ENCODE measurements around the gene CDH5.

The CDH5 gene

DNA sequence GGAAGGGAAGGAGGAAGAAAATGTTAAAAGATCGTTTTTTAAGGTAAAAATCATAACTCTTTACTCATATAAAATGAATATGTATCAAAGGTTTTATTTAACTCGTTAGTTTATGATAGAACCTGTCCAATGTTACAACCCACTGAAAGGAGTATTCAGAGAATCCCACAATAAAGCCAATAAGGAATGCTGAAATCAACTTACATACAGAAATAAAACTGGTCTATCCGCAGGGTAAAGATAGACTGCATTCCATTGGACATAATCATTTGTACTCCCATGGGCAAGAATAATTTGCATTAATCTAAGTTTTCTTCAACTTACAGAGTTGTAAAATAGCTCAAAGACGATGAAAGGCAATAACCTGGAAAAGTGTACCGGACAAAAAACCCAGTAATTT, 42.7 kb downstream of the CDH5 start:
- DNase-seq (ENCODE audit: low spot score) = peak; percentile 71
- POLR2A ChIA-PET (ENCODE audit: low non-redundant PET) = no interaction called here
- CTCF ChIA-PET = no interaction called here
- peak overlapping the region; percentile 97 for H3K27ac ChIP-seq
- TF ChIP-seq, protein P1, sequence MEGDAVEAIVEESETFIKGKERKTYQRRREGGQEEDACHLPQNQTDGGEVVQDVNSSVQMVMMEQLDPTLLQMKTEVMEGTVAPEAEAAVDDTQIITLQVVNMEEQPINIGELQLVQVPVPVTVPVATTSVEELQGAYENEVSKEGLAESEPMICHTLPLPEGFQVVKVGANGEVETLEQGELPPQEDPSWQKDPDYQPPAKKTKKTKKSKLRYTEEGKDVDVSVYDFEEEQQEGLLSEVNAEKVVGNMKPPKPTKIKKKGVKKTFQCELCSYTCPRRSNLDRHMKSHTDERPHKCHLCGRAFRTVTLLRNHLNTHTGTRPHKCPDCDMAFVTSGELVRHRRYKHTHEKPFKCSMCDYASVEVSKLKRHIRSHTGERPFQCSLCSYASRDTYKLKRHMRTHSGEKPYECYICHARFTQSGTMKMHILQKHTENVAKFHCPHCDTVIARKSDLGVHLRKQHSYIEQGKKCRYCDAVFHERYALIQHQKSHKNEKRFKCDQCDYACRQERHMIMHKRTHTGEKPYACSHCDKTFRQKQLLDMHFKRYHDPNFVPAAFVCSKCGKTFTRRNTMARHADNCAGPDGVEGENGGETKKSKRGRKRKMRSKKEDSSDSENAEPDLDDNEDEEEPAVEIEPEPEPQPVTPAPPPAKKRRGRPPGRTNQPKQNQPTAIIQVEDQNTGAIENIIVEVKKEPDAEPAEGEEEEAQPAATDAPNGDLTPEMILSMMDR (conservative IDR thresholded peaks at IDR 0.05; ENCODE audit: low read depth) = no peak

DNA sequence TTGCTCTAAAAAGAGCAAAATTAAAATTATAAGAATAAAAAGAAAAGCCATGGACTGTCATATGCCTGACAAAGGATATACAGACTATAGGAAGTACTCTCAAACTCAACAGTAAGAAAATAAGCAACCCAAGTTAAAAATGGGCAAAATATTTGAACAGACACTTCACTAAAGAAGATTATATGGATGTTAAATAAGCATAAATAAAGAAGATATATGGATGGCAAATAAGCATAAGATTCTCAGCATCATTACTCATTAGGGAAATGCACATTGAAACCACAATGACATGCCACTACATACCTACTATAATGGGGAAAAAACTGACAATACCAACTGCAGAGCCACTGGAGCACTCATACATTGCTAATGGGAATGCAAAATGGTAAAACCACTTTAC, 45.7 kb downstream of the CDH5 start:
- POLR2A ChIA-PET (ENCODE audit: low non-redundant PET) = no interaction called here
- CTCF ChIA-PET = interaction anchor here (0.6 kb wide), 1 partner anchor 189 kb away, joined by 4 read pairs; no protein-coding TSS in a partner anchor
- no peak overlapping the region for H3K27ac ChIP-seq
- no peak for DNase-seq (ENCODE audit: low spot score)
- TF ChIP-seq, protein P1 (conservative IDR thresholded peaks at IDR 0.05; ENCODE audit: low read depth) = no peak

DNA sequence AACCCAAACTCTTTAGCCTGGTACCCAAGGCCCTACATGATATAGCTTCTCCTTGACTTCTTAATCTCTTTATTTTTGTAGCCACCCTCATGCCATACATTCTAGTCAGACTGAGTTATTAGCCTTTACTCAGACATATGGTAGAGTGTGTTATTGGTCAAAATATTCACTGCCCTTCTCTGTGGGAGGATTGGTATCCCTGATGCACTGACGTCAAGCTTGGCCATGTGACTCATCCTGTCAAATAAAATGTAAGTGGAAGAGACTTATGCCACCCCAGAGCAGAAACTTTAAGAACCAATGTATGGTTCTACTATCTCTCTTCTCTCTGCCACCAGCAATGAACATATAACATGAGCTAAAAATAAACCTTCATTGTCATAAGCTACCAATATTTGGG, 48.4 kb downstream of the CDH5 start:
- TF ChIP-seq, protein P1 (conservative IDR thresholded peaks at IDR 0.05; ENCODE audit: low read depth) = no peak
- DNase-seq (ENCODE audit: low spot score) = no peak
- ChIA-PET CTCF (interaction anchor here (0.6 to 1.5 kb wide), 3 partner anchors 8 to 1621 kb away, joined by 3 to 7 read pairs (median 4); no protein-coding TSS in a partner anchor), POLR2A (ENCODE audit: low non-redundant PET) (no interaction called here)
- H3K27ac ChIP-seq = no peak overlapping the region

DNA sequence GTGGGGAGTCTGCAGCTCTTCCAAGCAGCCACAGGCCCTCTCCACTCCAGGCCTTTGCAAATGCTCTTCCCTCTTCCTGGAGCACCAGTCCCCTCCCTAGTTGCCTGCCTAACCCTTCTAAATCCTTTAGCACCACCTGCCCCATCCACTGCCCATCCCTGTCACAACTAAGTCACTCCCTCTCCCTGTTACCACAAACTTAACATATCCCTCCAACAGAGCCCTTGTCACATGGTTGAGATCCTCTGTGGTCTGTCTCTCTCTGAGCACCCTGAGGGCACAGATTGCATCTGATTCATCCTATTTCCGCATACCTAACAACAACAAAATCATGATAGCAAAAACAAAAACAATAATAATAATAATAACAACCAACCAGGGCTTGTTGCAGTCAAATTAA, 49.6 kb downstream of the CDH5 start:
- POLR2A ChIA-PET (ENCODE audit: low non-redundant PET) = no interaction called here
- no peak for DNase-seq (ENCODE audit: low spot score)
- TF ChIP-seq, protein P1 (conservative IDR thresholded peaks at IDR 0.05; ENCODE audit: low read depth) = no peak
- no peak overlapping the region for H3K27ac ChIP-seq
- CTCF ChIA-PET = no interaction called here

DNA sequence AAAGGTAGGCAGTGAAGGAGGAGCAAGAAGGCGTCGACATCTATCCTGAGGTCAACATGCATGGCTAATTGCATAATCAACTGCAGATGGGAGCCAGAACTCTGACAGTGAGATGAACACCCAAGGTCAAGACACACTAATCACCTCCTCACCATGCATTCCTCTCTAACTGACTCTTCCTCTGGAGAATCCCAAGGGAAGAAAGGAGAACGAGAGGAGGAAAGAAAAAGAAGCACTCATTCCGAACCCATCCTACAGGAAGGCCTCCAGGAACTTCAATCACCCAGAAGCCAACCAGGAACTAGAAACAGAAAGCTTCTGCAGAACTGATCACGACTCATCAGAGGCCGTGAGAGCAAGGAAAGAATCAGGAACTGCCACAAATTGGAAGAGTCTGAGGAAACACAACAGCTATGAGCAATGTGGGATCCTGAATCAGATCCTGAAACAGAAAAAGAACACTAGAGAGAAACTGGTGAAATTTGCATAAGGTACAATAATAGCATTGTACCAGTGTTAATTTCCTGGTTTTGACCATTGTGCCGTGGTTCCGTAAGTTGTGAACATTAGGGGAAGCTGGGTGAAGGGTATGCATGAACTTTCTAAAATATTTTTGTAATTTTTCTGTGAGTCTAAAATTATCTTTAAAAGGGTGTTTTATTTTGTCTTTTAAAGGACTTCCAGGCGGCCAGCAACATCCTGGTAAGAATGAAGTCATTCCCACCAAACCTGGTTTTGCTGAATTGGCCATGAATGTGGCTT, 50.6 kb downstream of the CDH5 start:
- TF ChIP-seq, protein P1 (conservative IDR thresholded peaks at IDR 0.05; ENCODE audit: low read depth) = no peak
- DNase-seq (ENCODE audit: low spot score) = no peak
- H3K27ac ChIP-seq = no peak overlapping the region
- ChIA-PET CTCF (interaction anchor here (0.6 kb wide), 1 partner anchor 72 kb away, joined by 9 read pairs; no protein-coding TSS in a partner anchor), POLR2A (ENCODE audit: low non-redundant PET) (no interaction called here)

DNA sequence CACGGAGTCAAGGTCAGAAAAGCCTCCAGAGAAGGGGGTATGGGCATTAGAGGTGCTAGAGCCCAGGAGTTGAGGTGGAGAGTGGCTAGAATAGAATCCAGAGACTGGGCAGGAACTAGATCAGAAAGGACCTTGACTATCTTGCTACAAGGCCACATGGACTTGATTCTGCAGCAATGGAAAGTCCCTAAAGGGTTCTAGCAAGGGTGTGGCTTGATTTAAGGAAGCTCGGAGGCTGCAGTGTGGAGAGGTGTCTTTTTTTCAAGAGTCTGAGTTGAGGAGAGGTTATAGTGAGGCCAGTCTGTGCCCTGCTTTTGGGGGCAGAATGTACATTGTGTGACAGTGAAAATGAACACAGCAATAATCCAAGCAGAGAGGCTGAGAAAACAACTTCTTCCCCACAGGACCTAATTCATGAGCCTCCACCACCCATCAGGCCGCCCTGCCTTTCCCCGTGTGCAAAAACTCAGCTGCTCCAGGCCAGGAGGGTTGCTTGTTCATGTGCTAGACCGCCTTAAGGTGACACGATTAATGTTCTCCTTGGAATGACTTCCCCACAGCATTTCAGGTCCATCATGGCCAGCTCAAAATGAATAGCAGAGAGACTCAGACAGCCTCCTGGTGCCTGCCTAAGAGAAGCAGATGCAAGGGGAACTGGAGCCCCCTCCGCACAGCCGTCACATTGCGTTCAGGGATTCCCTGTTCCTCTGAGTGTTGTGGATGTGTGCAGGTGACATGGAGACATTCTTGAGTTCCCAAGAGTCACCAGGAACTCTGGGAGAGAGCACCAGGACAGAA, 51.9 kb downstream of the CDH5 start:
- TF ChIP-seq, protein P1 (conservative IDR thresholded peaks at IDR 0.05; ENCODE audit: low read depth) = no peak
- ChIA-PET POLR2A (ENCODE audit: low non-redundant PET) (no interaction called here), CTCF (interaction anchor here (0.6 kb wide), 2 partner anchors 187 to 504 kb away, joined by 3 read pairs; no protein-coding TSS in a partner anchor)
- H3K27ac ChIP-seq = no peak overlapping the region
- no peak for DNase-seq (ENCODE audit: low spot score)
